Neural progenitor cell (in vitro differentiated cells): ENCODE measurements around the gene ZNF416. TPM values are rescaled to one million over a fixed set of nuclear protein-coding genes. Genes with fewer than 3 reads are reported as not detected.

Experiments used
- DNase-seq: peaks from one replicate; pipeline ENCODE4 v3.0.0-alpha.2; 2016; ENCODE audit warnings: low spot score
- H2AFZ ChIP-seq: fragments of 200-600 bp; sonication (generic); replicated peaks from 2 replicates; pipeline ENCODE4 v1.6.1; 2016; ENCODE audit warnings: antibody characterized with exemption
- H3F3A ChIP-seq: fragments of 200-600 bp; sonication (generic); 2 replicates; pipeline ENCODE4 v1.6.1; 2016; ENCODE audit warnings: antibody characterized with exemption, low read depth
- H3K27ac ChIP-seq: fragments of 200-600 bp; sonication (generic); 2 replicates; pipeline ENCODE4 v1.5.1; 2016; ENCODE audit warnings: mild to moderate bottlenecking
- H3K27me3 ChIP-seq: fragments of 200-600 bp; sonication (generic); 2 replicates; pipeline ENCODE4 v1.6.1; 2016; ENCODE audit warnings: mild to moderate bottlenecking, moderate library complexity
- H3K36me3 ChIP-seq: fragments of 200-600 bp; sonication (generic); 2 replicates; pipeline ENCODE4 v1.5.1; 2016
- H3K4me1 ChIP-seq: fragments of 200-600 bp; sonication (generic); 2 replicates; pipeline ENCODE4 v1.6.1; 2016; ENCODE audit warnings: mixed run types
- H3K4me2 ChIP-seq: fragments of 200-600 bp; sonication (generic); 2 replicates; pipeline ENCODE4 v1.6.1; 2016
- H3K4me3 ChIP-seq: fragments of 200-600 bp; sonication (generic); 2 replicates; pipeline ENCODE4 v1.5.1; 2016
- H3K79me2 ChIP-seq: fragments of 200-600 bp; sonication (generic); 2 replicates; pipeline ENCODE4 v1.6.1; 2016; ENCODE audit warnings: low read depth
- H3K9ac ChIP-seq: fragments of 200-600 bp; sonication (generic); 2 replicates; pipeline ENCODE4 v1.6.1; 2016
- H3K9me3 ChIP-seq: fragments of 200-600 bp; sonication (generic); 2 replicates; pipeline ENCODE4 v1.5.1; 2016; ENCODE audit warnings: low read depth
- H4K20me1 ChIP-seq: fragments of 200-600 bp; sonication (generic); 2 replicates; pipeline ENCODE4 v1.6.1; 2016; ENCODE audit warnings: low read depth
- H3K27ac Mint-ChIP-seq: 3 replicates; pipeline ENCODE4 v1.8.0; 2021; ENCODE audit warnings: mixed read lengths
- H3K27me3 Mint-ChIP-seq: 2 replicates; pipeline ENCODE4 v1.8.0; 2022; ENCODE audit warnings: low read depth, mild to moderate bottlenecking, inconsistent platforms, moderate library complexity, mixed read lengths; ENCODE audit not compliant: insufficient read depth
- H3K36me3 Mint-ChIP-seq: 3 replicates; pipeline ENCODE4 v1.8.0; 2021; ENCODE audit warnings: mixed read lengths
- H3K4me1 Mint-ChIP-seq: 3 replicates; pipeline ENCODE4 v1.8.0; 2021; ENCODE audit warnings: mixed read lengths
- H3K4me3 Mint-ChIP-seq: 3 replicates; pipeline ENCODE4 v1.8.0; 2021; ENCODE audit warnings: mild to moderate bottlenecking, moderate library complexity, mixed read lengths
- H3K9me3 Mint-ChIP-seq: 3 replicates; pipeline ENCODE4 v1.8.0; 2020; ENCODE audit warnings: mixed read lengths
- EZH2 ChIP-seq: fragments of 200-600 bp; sonication (generic); IDR thresholded peaks from 2 replicates; pipeline ENCODE4 v1.6.1; 2017; ENCODE audit warnings: antibody characterized with exemption, mild to moderate bottlenecking, moderate library complexity
- EZH2phosphoT487 ChIP-seq: fragments of 200-600 bp; sonication (generic); IDR thresholded peaks from 2 replicates; pipeline ENCODE4 v1.6.1; 2017; ENCODE audit warnings: antibody characterized with exemption
- total RNA-seq: library from RNA; depleted of rRNA; stranded (reverse); fragments of >200 nt; gene quantifications from 2 replicates; pipeline ENCODE4 v1.2.3, GENCODE V29; 2015; ENCODE audit warnings: low replicate concordance
- TF ChIP-seq, protein P1 (sequence below): fragments of 200-600 bp; sonication (generic); IDR thresholded peaks from 2 replicates; pipeline ENCODE4 v1.5.1; 2017; ENCODE audit warnings: antibody characterized with exemption, mild to moderate bottlenecking

The ZNF416 gene
- total RNA-seq, 1 donor from 2014 or later = 7.9 TPM

DNA sequence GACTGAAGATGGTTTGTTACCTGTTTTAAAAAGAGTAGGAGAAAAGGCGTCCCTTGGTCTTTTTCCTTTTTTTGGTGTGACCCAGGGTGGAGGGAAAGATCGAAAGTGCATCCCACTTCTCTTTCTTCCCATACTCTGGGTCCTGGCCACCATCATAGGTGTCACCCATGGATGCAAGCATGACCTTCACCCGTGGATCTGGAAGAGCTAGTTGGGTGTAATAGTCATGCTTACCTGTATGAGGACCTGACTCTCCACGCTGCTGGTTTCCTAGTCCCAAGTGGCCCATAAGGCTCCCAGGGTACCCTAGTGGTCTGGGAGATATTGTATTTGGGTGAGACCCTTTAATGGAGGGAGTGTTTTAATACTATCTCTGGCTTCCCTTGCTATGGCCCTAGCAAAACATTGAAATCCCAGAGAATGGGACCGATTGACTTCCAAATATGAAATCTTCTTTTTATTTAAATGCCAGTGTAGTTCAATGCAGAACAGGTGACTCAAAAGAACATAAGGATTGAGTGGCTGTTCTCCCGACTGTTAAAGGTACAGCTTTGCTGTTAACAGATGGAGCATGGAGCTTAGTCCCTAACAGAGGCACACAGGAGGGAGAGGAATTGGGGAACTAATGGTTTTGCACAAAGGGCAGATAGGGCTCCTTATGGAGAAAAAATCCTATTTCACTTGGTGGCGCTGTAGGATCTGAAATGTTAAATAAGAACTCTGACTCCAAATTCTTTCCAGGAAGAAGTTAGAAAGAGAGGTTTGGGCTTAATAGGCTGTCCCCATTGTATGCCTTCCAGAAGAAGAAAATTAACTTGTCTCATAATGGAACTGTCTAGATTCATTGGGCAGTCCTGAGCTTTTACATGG, 12.1 kb downstream of the ZNF416 start:
- Histone ChIP-seq H3K36me3 (peaks cover under 1% of the 10 kb centered on the region), H3K79me2 (no peaks in the 10 kb centered on the region), H2AFZ (no peak overlapping the region), H3K27ac (no peak overlapping the region), H3K27me3 (no peaks in the 10 kb centered on the region), H3K9me3 (peaks cover 28% of the 10 kb centered on the region), H3F3A (no peaks in the 10 kb centered on the region), H4K20me1 (no peaks in the 10 kb centered on the region), H3K4me2 (no peak overlapping the region), H3K9ac (no peak overlapping the region), H3K4me1 (no peaks in the 10 kb centered on the region), H3K4me3 (no peak overlapping the region)
- peaks cover 4% of the 10 kb centered on the region for H3K27me3 Mint-ChIP-seq
- no peak overlapping the region for H3K27ac Mint-ChIP-seq
- H3K4me1 Mint-ChIP-seq = no peaks in the 10 kb centered on the region
- TF ChIP-seq, protein P1, sequence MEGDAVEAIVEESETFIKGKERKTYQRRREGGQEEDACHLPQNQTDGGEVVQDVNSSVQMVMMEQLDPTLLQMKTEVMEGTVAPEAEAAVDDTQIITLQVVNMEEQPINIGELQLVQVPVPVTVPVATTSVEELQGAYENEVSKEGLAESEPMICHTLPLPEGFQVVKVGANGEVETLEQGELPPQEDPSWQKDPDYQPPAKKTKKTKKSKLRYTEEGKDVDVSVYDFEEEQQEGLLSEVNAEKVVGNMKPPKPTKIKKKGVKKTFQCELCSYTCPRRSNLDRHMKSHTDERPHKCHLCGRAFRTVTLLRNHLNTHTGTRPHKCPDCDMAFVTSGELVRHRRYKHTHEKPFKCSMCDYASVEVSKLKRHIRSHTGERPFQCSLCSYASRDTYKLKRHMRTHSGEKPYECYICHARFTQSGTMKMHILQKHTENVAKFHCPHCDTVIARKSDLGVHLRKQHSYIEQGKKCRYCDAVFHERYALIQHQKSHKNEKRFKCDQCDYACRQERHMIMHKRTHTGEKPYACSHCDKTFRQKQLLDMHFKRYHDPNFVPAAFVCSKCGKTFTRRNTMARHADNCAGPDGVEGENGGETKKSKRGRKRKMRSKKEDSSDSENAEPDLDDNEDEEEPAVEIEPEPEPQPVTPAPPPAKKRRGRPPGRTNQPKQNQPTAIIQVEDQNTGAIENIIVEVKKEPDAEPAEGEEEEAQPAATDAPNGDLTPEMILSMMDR = no peak
- no peak for TF ChIP-seq EZH2
- peak; percentile 40 for DNase-seq
- H3K36me3 Mint-ChIP-seq = peaks cover 16% of the 10 kb centered on the region
- no peak overlapping the region for H3K4me3 Mint-ChIP-seq
- H3K9me3 Mint-ChIP-seq = peaks cover 92% of the 10 kb centered on the region

DNA sequence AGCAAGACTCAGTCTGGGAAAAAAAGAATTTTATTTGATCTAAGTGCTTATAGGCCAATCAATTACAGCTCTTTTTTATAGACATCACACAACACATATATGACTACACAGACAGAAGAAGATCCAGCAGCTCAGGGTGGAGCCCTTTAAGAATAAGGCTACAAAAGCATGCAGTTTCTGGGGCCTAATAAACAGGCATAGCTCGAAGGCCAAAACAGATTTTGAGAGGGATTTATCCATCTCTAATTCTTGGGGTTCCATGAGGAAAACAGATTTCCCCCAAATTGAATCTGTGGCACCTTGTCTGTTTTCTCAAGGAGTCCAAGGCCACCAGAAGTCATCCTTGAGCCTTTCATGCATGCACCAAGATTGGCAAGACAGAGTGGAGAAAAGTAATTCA, 15.2 kb downstream of the ZNF416 start:
- H3K36me3 Mint-ChIP-seq = peaks cover 8% of the 10 kb centered on the region
- peaks cover 4% of the 10 kb centered on the region for H3K4me1 ChIP-seq
- H3K9me3 Mint-ChIP-seq = peaks cover 84% of the 10 kb centered on the region
- no peaks in the 10 kb centered on the region for H3K27me3 ChIP-seq
- no peak overlapping the region for H3K4me2 ChIP-seq
- H3K27ac Mint-ChIP-seq = no peak overlapping the region
- peaks cover 10% of the 10 kb centered on the region for H3K79me2 ChIP-seq
- H2AFZ ChIP-seq = no peak overlapping the region
- TF ChIP-seq, protein P1 = no peak
- TF ChIP-seq EZH2 (no peak), EZH2phosphoT487 (no peak)
- peaks cover 8% of the 10 kb centered on the region for H3K4me1 Mint-ChIP-seq
- peaks cover 16% of the 10 kb centered on the region for H3K27me3 Mint-ChIP-seq
- peaks cover 5% of the 10 kb centered on the region for H4K20me1 ChIP-seq
- no peaks in the 10 kb centered on the region for H3F3A ChIP-seq
- H3K9ac ChIP-seq = no peak overlapping the region
- H3K9me3 ChIP-seq = peaks cover 37% of the 10 kb centered on the region
- no peak for DNase-seq
- no peak overlapping the region for H3K4me3 ChIP-seq
- H3K27ac ChIP-seq = no peak overlapping the region
- H3K4me3 Mint-ChIP-seq = no peak overlapping the region
- H3K36me3 ChIP-seq = no peaks in the 10 kb centered on the region

DNA sequence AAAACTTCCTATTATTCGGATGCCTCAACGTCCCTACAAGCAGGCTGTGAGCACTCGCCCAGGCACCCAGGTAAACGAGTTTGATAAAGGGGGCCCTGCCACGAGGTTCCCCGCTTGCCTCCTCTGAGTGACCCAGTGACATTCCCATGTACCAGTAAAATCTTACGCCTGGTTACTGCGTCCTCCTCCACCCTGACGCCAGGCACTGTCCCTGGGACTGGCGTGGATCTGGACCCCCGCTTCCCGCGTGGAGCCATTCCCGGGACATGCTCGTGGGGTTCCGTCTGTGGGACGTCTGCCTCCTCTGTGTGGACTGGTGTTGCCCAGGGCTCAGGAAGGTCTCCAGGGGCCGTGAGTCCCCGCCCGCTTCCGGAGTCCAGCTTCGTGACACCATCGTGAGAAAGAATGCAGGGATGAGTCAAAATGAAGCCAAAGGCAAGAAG, 18.6 kb downstream of the ZNF416 start:
- Histone ChIP-seq H3K27ac (no peak overlapping the region), H3K9me3 (peaks cover 16% of the 10 kb centered on the region), H3K9ac (no peak overlapping the region), H3K36me3 (no peaks in the 10 kb centered on the region), H3K4me1 (peaks cover 6% of the 10 kb centered on the region), H2AFZ (peak overlapping the region; percentile 89), H3K79me2 (peaks cover 20% of the 10 kb centered on the region), H3K4me3 (peak overlapping the region; percentile 87), H3F3A (no peaks in the 10 kb centered on the region), H3K4me2 (peak overlapping the region; percentile 84), H3K27me3 (no peaks in the 10 kb centered on the region), H4K20me1 (peaks cover 8% of the 10 kb centered on the region)
- Mint-ChIP-seq H3K36me3 (peaks cover 35% of the 10 kb centered on the region), H3K27me3 (peaks cover 13% of the 10 kb centered on the region), H3K4me1 (peaks cover 11% of the 10 kb centered on the region), H3K9me3 (peaks cover 73% of the 10 kb centered on the region), H3K4me3 (peak overlapping the region; percentile 99), H3K27ac (peak overlapping the region; percentile 65)
- TF ChIP-seq EZH2 (no peak), EZH2phosphoT487 (no peak)
- TF ChIP-seq, protein P1 = no peak
- DNase-seq = no peak
